CD4-positive, alpha-beta T cell treated with Interferon alpha-2 for 1 hour (primary cell): ENCODE data around the gene MDM4.
"Not testable (repeated sequence)": the region's sequence is repeated elsewhere in the genome, so short reads cannot be mapped to it uniquely, and the experiment has no call there.

Experiments
- DNase-seq, 2 donors: peaks; one replicate each; pipeline ENCODE4 v3.0.0-alpha.2; 2020 to 2022

MDM4 gene

DNA sequence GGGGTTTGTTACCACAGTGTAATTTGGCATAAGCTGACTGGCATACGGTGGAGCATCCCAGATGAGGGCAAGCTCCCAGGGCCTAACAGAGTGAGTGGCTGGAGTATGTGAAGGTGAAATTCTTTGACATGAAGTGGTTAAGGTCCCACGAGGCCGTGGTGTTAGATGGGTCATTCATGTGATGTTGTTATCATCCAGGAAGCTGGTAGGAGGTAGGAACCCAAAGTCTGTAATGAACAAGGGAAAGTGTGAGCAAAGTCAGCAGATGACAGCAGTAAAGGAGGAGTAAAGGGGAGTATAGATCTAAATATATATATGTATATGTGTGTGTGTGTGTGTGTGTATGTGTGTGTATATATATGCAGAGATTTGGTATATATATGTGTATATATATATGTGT lies 47.6 kb downstream of the MDM4 start:
- no peak for DNase-seq

DNA sequence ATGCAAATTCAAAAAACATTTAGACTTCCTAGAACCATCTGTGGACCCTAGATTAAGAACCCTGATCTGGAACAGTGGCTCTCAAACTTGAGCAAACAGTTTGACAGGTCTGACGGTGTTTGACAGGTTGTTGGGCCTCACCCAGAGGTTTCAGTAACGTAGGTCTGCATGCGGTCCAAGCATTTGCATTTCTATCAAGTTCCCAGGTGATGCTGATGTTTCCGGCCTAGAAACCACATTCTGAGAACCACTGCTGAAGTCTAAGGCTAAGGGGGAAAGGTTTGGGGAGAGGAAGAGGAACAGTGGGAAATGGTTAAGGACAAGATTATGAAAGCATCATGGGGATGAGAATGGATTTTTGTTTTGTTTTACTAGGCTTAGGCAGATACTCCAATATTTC lies 48.6 kb downstream of the MDM4 start:
- peak; percentile 46 to 49 for DNase-seq

- DNase-seq = peak; percentile 73 to 84
These were observed 49.7 kb downstream of the MDM4 start for GRCh38 chr1:204565617-204566582.

GRCh38 chr1:204566583-204566955 lies 50.4 kb downstream of the MDM4 start:
- DNase-seq = no peak

GRCh38 chr1:204567071-204567470 lies 50.9 kb downstream of the MDM4 start:
- no peak for DNase-seq

- DNase-seq = no peak
These were observed 52.5 kb downstream of the MDM4 start for GRCh38 chr1:204568576-204569315.

- no peak for DNase-seq
These were observed 53.3 kb downstream of the MDM4 start for GRCh38 chr1:204569478-204569877.

DNA sequence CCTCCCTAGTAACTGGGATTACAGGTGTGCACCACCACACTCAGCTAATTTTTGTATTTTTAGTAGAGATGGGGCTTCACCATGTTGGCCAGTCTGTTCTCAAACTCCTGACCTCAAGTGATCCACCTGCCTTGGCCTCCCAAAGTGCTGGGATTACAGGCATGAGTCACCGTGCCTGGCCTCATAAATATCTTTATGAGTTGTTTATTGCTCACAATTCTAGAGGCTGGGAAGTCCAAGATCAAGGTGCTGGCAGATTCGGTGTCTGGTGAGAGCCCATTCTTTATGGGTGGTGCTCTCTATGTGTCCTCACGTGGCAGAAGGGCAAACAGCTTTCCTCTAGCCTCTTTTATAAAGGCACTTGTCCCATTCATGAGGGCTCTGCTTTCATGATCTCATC lies 53.8 kb downstream of the MDM4 start:
- DNase-seq = not testable (repeated sequence)

- DNase-seq = no peak
These were observed 54.9 kb downstream of the MDM4 start for GRCh38 chr1:204571128-204571527.

DNA sequence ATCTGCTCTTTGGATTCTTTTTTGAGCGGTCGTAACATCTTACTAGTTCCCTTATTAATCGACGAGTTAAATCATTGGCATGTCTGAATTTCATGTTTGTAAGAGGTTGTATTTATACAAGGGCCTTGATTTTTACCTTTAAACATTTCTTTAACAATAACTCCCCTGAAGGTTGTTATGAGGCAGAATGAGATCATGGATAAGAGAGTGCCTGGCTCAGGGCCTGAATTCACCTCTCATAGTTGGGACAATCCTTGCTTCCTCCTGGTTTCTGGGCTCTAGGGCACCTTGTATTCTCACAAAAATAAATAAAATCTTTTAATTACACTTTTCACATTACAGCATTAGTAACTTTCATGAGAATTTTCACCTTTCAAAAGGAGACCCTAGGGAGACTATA lies 55.4 kb downstream of the MDM4 start:
- no peak for DNase-seq

GRCh38 chr1:204572923-204573922 lies 57.0 kb downstream of the MDM4 start:
- DNase-seq = no peak

- no peak for DNase-seq
These were observed 58.0 kb downstream of the MDM4 start for GRCh38 chr1:204574016-204574864.

DNA sequence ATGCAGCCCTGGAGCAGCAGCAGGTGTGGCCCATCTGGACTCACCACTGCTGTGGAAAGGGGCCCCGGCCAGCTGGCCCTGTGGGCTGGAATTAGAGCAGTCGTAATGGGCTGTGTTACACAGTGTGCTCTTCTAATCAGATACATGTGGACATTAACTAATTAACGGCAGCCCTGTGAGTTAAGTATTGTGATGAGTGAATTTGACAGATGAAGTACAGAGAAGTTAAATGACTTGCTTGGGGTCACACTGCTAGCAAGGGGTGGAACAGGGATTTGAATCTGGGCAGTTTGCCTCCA lies 58.6 kb downstream of the MDM4 start:
- no peak for DNase-seq

- DNase-seq = no peak
These were observed 59.3 kb downstream of the MDM4 start for GRCh38 chr1:204575221-204576190.

GRCh38 chr1:204576422-204576821 lies 60.2 kb downstream of the MDM4 start:
- DNase-seq = no peak

- no peak for DNase-seq
These were observed 61.7 kb downstream of the MDM4 start for GRCh38 chr1:204577794-204578478.

- peak; percentile 18 to 49 for DNase-seq
These were observed 62.9 kb downstream of the MDM4 start for GRCh38 chr1:204578867-204579664.

GRCh38 chr1:204579681-204580080 lies 63.5 kb downstream of the MDM4 start:
- DNase-seq = no peak

GRCh38 chr1:204580862-204581261 lies 64.7 kb downstream of the MDM4 start:
- DNase-seq = no peak
